ENCODE measurements around the gene ITGA11. TPM values are rescaled to one million over a fixed set of nuclear protein-coding genes. Genes with fewer than 3 reads are reported as not detected.
A peak's percentile ranks its signal among the peaks of the same experiment; 100 is the strongest.

The ITGA11 gene
- total and polyA plus RNA-seq, 2 of the 4 experiments (the other 2 are of a cell fraction): 4.1 to 6.6 TPM

GRCh38 chr15:68281008-68281407, 151.0 kb downstream of the ITGA11 start:
- ATAC-seq (ENCODE audit: low read depth): no peak

More at GRCh38 chr15:68281008-68281407, 151.0 kb downstream of the ITGA11 start:
- Histone ChIP-seq H4K5ac (ENCODE audit: low read depth, low read length) (no peak overlapping the region), H3K9me3 (ENCODE audit: control insufficient read depth, insufficient read depth, low read length) (peaks cover 3% of the 10 kb centered on the region; the same call in 1 of the 2 replicates), H3K4me3 (ENCODE audit: insufficient read depth, low read depth, low read length) (peak overlapping the region; percentile 41; the same call in 1 of the 2 replicates), H2BK15ac (ENCODE audit: low read depth, low read length) (no peak overlapping the region), H2BK120ac (ENCODE audit: low read depth, low read length) (no peak overlapping the region), H3K23ac (ENCODE audit: low read depth, low read length) (no peak overlapping the region; the same call in 1 of the 2 replicates), H2AK9ac (replicated peaks; ENCODE audit: low read depth, low read length, poor library complexity) (no peak overlapping the region), H2BK5ac (ENCODE audit: low read depth, low read length, poor library complexity, severe bottlenecking) (peak overlapping the region; percentile 97), H4K20me1 (ENCODE audit: insufficient read depth, low read length) (peaks cover 70% of the 10 kb centered on the region), H2AFZ (replicated peaks; ENCODE audit: low read length, poor library complexity) (no peak overlapping the region), H3K14ac (replicated peaks; ENCODE audit: low read depth, low read length) (no peak overlapping the region; the same call in 1 of the 2 replicates), H3K4ac (ENCODE audit: low read depth, low read length) (no peak overlapping the region), H3K9ac (ENCODE audit: low read depth, low read length) (no peak overlapping the region; the same call in 1 of the 2 replicates), H3K27ac (ENCODE audit: insufficient read depth, low read length) (no peak overlapping the region), H3K4me1 (ENCODE audit: control insufficient read depth, insufficient read depth, low read length) (peaks cover 9% of the 10 kb centered on the region), H3K36me3 (ENCODE audit: control insufficient read depth, insufficient read depth, low read length) (peaks cover 8% of the 10 kb centered on the region), H3K27me3 (ENCODE audit: control insufficient read depth, insufficient read depth, low read length) (no peaks in the 10 kb centered on the region), H3K9me1 (ENCODE audit: insufficient read depth, low read length) (no peaks in the 10 kb centered on the region; the same call in 1 of the 2 replicates), H2BK20ac (ENCODE audit: low read depth, low read length) (no peak overlapping the region), H3K56ac (ENCODE audit: extremely low read depth, insufficient read depth, low read length) (no peak overlapping the region), H4K8ac (ENCODE audit: low read depth in 2 of 2, low read length in 2 of 2) (no peak overlapping the region), H3K79me1 (ENCODE audit: low read depth in 1 of 2, low read length in 2 of 2) (peaks cover 5 to 44% of the 10 kb centered on the region in 2 experiments; a peak in 3 of 4 replicates), H3K4me2 (ENCODE audit: low read depth, low read length) (peak overlapping the region; percentile 98), H2AK5ac (ENCODE audit: low read depth, low read length) (no peak overlapping the region), H4K91ac (ENCODE audit: insufficient read depth, low read depth, low read length) (no peak overlapping the region), H3K18ac (ENCODE audit: low read depth, low read length) (no peak overlapping the region)
- BruUV-seq (replicated peaks): no TSS peak
- in situ Hi-C loops (cut with MboI; ENCODE audit: low sequenced_read_pairs) (no loop called here), intact Hi-C loops (cut with micrococcal nuclease) (no loop called here), dilution Hi-C loops (cut with HindIII; ENCODE audit: low sequenced_read_pairs, unreplicated experiment) (no loop called here)
- TF ChIP-seq NFE2L2 (IDR thresholded peaks at IDR 0.05; ENCODE audit: low read depth, low read length): no peak
- TF ChIP-seq RFX5 (IDR thresholded peaks at IDR 0.05; ENCODE audit: low read depth, low read length): no peak
- no peak for TF ChIP-seq MXI1 (IDR thresholded peaks at IDR 0.05; ENCODE audit: borderline replicate concordance, low read depth, low read length)
- no peak for TF ChIP-seq BHLHE40 (IDR thresholded peaks at IDR 0.05; ENCODE audit: low read depth, low read length)
- TF ChIP-seq MAFK (IDR thresholded peaks at IDR 0.05; ENCODE audit: low read depth, low read length): no peak
- no peak for TF ChIP-seq POLR2A (IDR thresholded peaks at IDR 0.05; ENCODE audit: low read depth, low read length)
- TF ChIP-seq CTCF (conservative IDR thresholded peaks at IDR 0.05; ENCODE audit: low read depth, low read length): no peak
- no peak for TF ChIP-seq CEBPB (IDR thresholded peaks at IDR 0.05; ENCODE audit: low read depth, low read length)
- no peak for TF ChIP-seq FOS (IDR thresholded peaks at IDR 0.05; ENCODE audit: low read depth, low read length)
- TF ChIP-seq, protein P1, sequence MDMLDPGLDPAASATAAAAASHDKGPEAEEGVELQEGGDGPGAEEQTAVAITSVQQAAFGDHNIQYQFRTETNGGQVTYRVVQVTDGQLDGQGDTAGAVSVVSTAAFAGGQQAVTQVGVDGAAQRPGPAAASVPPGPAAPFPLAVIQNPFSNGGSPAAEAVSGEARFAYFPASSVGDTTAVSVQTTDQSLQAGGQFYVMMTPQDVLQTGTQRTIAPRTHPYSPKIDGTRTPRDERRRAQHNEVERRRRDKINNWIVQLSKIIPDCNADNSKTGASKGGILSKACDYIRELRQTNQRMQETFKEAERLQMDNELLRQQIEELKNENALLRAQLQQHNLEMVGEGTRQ (IDR thresholded peaks at IDR 0.05; ENCODE audit: low read depth, low read length): no peak
- no peak for TF ChIP-seq RAD21 (IDR thresholded peaks at IDR 0.05; ENCODE audit: low read length)
- TF ChIP-seq CHD1 (IDR thresholded peaks at IDR 0.05; ENCODE audit: low read depth, low read length): no peak
- no peak for TF ChIP-seq MAZ (IDR thresholded peaks at IDR 0.05; ENCODE audit: borderline replicate concordance, low read depth, low read length)
- TF ChIP-seq, protein P2, sequence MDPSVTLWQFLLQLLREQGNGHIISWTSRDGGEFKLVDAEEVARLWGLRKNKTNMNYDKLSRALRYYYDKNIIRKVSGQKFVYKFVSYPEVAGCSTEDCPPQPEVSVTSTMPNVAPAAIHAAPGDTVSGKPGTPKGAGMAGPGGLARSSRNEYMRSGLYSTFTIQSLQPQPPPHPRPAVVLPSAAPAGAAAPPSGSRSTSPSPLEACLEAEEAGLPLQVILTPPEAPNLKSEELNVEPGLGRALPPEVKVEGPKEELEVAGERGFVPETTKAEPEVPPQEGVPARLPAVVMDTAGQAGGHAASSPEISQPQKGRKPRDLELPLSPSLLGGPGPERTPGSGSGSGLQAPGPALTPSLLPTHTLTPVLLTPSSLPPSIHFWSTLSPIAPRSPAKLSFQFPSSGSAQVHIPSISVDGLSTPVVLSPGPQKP (IDR thresholded peaks at IDR 0.05; ENCODE audit: borderline replicate concordance, low read depth, low read length): no peak
- no CpG with 5 or more reads among the region's 1 CpG for WGBS, 2 experiments (ENCODE audit: extremely low coverage in 2 of 2, insufficient read length in 1 of 2)
- ChIA-PET CTCF (interaction anchor here (0.9 kb wide), 1 partner anchor 28 kb away, joined by 3 read pairs; no protein-coding TSS in a partner anchor), POLR2A (ENCODE audit: unreplicated experiment) (no interaction called here)
- no peak for DNase-seq

Measured in IMR-90 (cell line).